ENCODE measurements around the gene AKIRIN2.
"Not testable (repeated sequence)": the region's sequence is repeated elsewhere in the genome, so short reads cannot be mapped to it uniquely, and the experiment has no call there.

The AKIRIN2 gene

GRCh38 chr6:87718662-87719433, 16.8 kb upstream of the AKIRIN2 start:
- no peak for DNase-seq
- Histone ChIP-seq H3K4me1 (ENCODE audit: control insufficient read depth, insufficient read depth, low read length, poor library complexity, severe bottlenecking) (no peaks in the 10 kb centered on the region), H3K27me3 (replicated peaks; ENCODE audit: control insufficient read depth, insufficient read depth, low read length, poor library complexity, severe bottlenecking) (no peaks in the 10 kb centered on the region), H3K27ac (ENCODE audit: insufficient read depth, low read length, poor library complexity, severe bottlenecking) (no peak overlapping the region), H3K9me3 (ENCODE audit: control insufficient read depth, low read length) (no peaks in the 10 kb centered on the region), H3K4me3 (ENCODE audit: insufficient read depth, low read depth, low read length, poor library complexity, severe bottlenecking) (no peak overlapping the region), H3K36me3 (ENCODE audit: control insufficient read depth, insufficient read depth, low read length) (no peaks in the 10 kb centered on the region)

GRCh38 chr6:87716928-87717614, 15.0 kb upstream of the AKIRIN2 start:
- no peaks in the 10 kb centered on the region for H3K36me3 ChIP-seq (ENCODE audit: control insufficient read depth, insufficient read depth, low read length)
- no peak overlapping the region for H3K27ac ChIP-seq (ENCODE audit: insufficient read depth, low read length, poor library complexity, severe bottlenecking)
- H3K27me3 ChIP-seq (replicated peaks; ENCODE audit: control insufficient read depth, insufficient read depth, low read length, poor library complexity, severe bottlenecking): no peaks in the 10 kb centered on the region
- no peak for DNase-seq
- no peaks in the 10 kb centered on the region for H3K4me1 ChIP-seq (ENCODE audit: control insufficient read depth, insufficient read depth, low read length, poor library complexity, severe bottlenecking)
- H3K4me3 ChIP-seq (ENCODE audit: insufficient read depth, low read depth, low read length, poor library complexity, severe bottlenecking): no peak overlapping the region
- no peaks in the 10 kb centered on the region for H3K9me3 ChIP-seq (ENCODE audit: control insufficient read depth, low read length)

DNA sequence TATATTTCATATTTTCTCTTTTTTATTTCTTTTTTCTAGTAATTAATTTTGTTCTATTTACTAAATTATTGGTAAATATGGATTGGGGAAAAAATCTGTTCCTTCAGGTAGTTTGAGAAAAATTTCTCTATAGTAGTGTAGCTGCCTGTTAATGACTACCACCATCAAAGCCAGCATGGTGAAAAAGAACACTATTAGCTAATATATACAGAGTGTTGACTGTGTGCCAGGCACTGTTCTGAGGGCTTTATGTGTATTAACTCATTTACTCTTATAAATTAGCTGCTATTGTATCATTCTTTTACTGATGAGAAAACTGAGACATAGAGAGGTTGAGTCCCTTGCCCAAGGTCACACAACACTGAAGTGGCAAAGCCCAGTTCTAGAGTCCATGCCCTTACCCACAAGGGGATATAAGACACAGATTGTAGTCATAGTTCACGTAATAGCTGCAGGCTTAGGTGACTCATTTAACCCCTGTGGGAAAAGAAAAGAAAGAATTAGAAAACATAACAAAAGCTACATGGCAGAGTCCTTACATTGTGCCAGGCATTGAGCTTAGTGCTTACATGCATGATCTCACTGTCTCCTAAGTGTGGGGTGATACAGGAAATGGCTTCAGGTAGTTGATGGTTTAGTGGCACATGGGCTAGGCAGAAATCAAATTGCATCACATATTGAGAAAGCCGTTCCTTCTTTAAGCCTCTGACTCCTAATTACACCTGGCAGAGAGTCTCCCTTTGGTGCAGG, 12.2 kb upstream of the AKIRIN2 start:
- H3K9me3 ChIP-seq (ENCODE audit: control insufficient read depth, low read length): no peaks in the 10 kb centered on the region
- no peaks in the 10 kb centered on the region for H3K27me3 ChIP-seq (replicated peaks; ENCODE audit: control insufficient read depth, insufficient read depth, low read length, poor library complexity, severe bottlenecking)
- H3K4me3 ChIP-seq (ENCODE audit: insufficient read depth, low read depth, low read length, poor library complexity, severe bottlenecking): no peak overlapping the region
- no peak overlapping the region for H3K27ac ChIP-seq (ENCODE audit: insufficient read depth, low read length, poor library complexity, severe bottlenecking)
- no peaks in the 10 kb centered on the region for H3K36me3 ChIP-seq (ENCODE audit: control insufficient read depth, insufficient read depth, low read length)
- DNase-seq: no peak
- no peaks in the 10 kb centered on the region for H3K4me1 ChIP-seq (ENCODE audit: control insufficient read depth, insufficient read depth, low read length, poor library complexity, severe bottlenecking)

DNA sequence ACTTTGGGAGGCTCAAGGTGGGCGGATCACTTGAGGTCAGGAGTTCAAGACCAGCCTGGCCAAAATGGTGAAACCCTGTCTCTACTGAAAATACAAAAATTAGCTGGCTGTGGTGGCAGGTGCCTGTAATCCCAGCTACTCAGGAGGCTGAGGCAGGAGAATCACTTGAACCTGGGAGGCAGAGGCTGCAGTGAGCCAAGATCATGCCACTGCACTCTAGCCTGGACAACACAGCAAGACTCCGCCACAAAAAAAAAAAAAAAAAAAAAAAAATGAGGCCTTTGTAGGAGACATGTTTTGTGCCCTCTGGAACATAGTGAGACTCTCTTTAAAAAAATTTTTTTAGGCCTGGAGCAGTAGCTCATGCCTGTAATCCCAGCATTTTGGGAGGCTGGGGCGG, 10.7 kb upstream of the AKIRIN2 start:
- not testable (repeated sequence) for H3K9me3 ChIP-seq (ENCODE audit: control insufficient read depth, low read length); H3K27ac ChIP-seq (ENCODE audit: insufficient read depth, low read length, poor library complexity, severe bottlenecking); H3K4me1 ChIP-seq (ENCODE audit: control insufficient read depth, insufficient read depth, low read length, poor library complexity, severe bottlenecking); H3K36me3 ChIP-seq (ENCODE audit: control insufficient read depth, insufficient read depth, low read length); H3K27me3 ChIP-seq (replicated peaks; ENCODE audit: control insufficient read depth, insufficient read depth, low read length, poor library complexity, severe bottlenecking); DNase-seq; H3K4me3 ChIP-seq (ENCODE audit: insufficient read depth, low read depth, low read length, poor library complexity, severe bottlenecking)

DNA sequence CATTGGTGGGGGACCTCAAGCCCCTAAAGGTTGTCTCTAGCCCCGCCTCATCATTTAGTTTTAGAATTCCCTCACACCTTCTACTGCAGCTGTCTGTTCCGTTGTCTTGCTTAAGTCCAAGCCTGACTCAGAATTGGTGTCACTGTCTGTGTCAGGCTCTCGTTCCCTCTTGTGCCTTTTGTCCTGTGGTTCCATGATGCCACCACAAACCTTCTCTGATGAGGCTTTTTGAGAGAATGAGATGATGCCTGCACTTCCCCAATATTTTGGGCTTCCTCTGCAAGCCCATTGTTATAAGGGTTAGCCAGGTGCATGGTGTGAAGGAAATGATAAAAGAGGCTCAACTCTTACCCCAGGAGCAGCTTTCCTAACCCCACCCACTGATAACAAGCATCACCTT, 8.1 kb upstream of the AKIRIN2 start:
- no peaks in the 10 kb centered on the region for H3K27me3 ChIP-seq (replicated peaks; ENCODE audit: control insufficient read depth, insufficient read depth, low read length, poor library complexity, severe bottlenecking)
- no peaks in the 10 kb centered on the region for H3K36me3 ChIP-seq (ENCODE audit: control insufficient read depth, insufficient read depth, low read length)
- H3K27ac ChIP-seq (ENCODE audit: insufficient read depth, low read length, poor library complexity, severe bottlenecking): no peak overlapping the region
- H3K4me1 ChIP-seq (ENCODE audit: control insufficient read depth, insufficient read depth, low read length, poor library complexity, severe bottlenecking): no peaks in the 10 kb centered on the region
- H3K4me3 ChIP-seq (ENCODE audit: insufficient read depth, low read depth, low read length, poor library complexity, severe bottlenecking): no peak overlapping the region
- H3K9me3 ChIP-seq (ENCODE audit: control insufficient read depth, low read length): no peaks in the 10 kb centered on the region
- DNase-seq: no peak

- not testable (repeated sequence) for H3K27ac ChIP-seq (ENCODE audit: insufficient read depth, low read length, poor library complexity, severe bottlenecking); DNase-seq
These were observed 6.8 kb upstream of the AKIRIN2 start for GRCh38 chr6:87708581-87709427.

DNA sequence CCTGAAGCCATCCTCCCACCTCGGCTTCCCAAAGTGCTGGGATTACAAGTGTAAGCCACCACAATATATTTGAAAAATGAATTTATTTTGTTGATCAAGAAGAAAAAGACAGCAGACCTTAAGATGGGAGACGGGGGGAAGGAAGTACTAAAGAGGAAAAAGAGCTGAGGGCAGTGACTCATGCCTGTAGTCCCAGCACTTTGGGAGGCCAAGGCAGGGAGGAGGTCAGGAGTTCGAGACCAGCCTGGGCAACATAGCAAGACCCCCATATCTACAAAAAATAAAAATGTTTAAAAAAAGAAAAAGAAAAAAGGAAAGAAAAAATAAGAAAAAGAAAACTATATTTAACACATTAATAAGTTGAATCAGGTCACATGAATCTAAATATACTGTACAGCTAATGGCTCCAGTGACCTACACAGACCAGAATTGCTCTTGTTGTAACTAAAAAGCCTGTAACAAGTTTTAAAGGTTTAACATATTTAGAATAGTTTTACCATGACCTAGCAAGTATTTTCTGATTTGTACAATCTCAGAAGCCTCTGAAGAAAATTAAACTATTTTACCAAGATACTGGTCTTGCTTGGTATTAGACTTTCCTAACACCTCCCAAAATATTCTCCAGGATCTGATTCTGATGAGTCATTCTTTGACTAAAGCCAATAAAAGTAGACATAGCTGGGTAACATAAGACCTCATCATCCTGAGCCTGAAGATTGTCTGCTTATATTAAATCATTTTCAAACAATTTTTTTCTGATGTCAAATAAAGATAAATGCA, 4.3 kb upstream of the AKIRIN2 start:
- no peaks in the 10 kb centered on the region for H3K9me3 ChIP-seq (ENCODE audit: control insufficient read depth, low read length)
- no peaks in the 10 kb centered on the region for H3K4me1 ChIP-seq (ENCODE audit: control insufficient read depth, insufficient read depth, low read length, poor library complexity, severe bottlenecking)
- H3K4me3 ChIP-seq (ENCODE audit: insufficient read depth, low read depth, low read length, poor library complexity, severe bottlenecking): no peak overlapping the region
- no peak for DNase-seq
- H3K27ac ChIP-seq (ENCODE audit: insufficient read depth, low read length, poor library complexity, severe bottlenecking): no peak overlapping the region
- no peaks in the 10 kb centered on the region for H3K27me3 ChIP-seq (replicated peaks; ENCODE audit: control insufficient read depth, insufficient read depth, low read length, poor library complexity, severe bottlenecking)
- H3K36me3 ChIP-seq (ENCODE audit: control insufficient read depth, insufficient read depth, low read length): no peaks in the 10 kb centered on the region

More at GRCh38 chr6:87708581-87709427, 6.8 kb upstream of the AKIRIN2 start:
- not testable (repeated sequence) for H3K4me1 ChIP-seq (ENCODE audit: control insufficient read depth, insufficient read depth, low read length, poor library complexity, severe bottlenecking); H3K36me3 ChIP-seq (ENCODE audit: control insufficient read depth, insufficient read depth, low read length); H3K27me3 ChIP-seq (replicated peaks; ENCODE audit: control insufficient read depth, insufficient read depth, low read length, poor library complexity, severe bottlenecking); H3K9me3 ChIP-seq (ENCODE audit: control insufficient read depth, low read length); H3K4me3 ChIP-seq (ENCODE audit: insufficient read depth, low read depth, low read length, poor library complexity, severe bottlenecking)

- no peak overlapping the region for H3K27ac ChIP-seq (ENCODE audit: insufficient read depth, low read length, poor library complexity, severe bottlenecking)
These were observed 3.1 kb upstream of the AKIRIN2 start for GRCh38 chr6:87705070-87705691.

GRCh38 chr6:87703039-87703438, 1.0 kb upstream of the AKIRIN2 start:
- not testable (repeated sequence) for DNase-seq; H3K27me3 ChIP-seq (replicated peaks; ENCODE audit: control insufficient read depth, insufficient read depth, low read length, poor library complexity, severe bottlenecking); H3K36me3 ChIP-seq (ENCODE audit: control insufficient read depth, insufficient read depth, low read length); H3K4me1 ChIP-seq (ENCODE audit: control insufficient read depth, insufficient read depth, low read length, poor library complexity, severe bottlenecking); H3K9me3 ChIP-seq (ENCODE audit: control insufficient read depth, low read length)
- Histone ChIP-seq H3K4me3 (ENCODE audit: insufficient read depth, low read depth, low read length, poor library complexity, severe bottlenecking) (peak overlapping the region; percentile 88), H3K27ac (ENCODE audit: insufficient read depth, low read length, poor library complexity, severe bottlenecking) (peak overlapping the region; percentile 76)

More at GRCh38 chr6:87705070-87705691, 3.1 kb upstream of the AKIRIN2 start:
- no peak for DNase-seq
- Histone ChIP-seq H3K4me1 (ENCODE audit: control insufficient read depth, insufficient read depth, low read length, poor library complexity, severe bottlenecking) (no peaks in the 10 kb centered on the region), H3K27me3 (replicated peaks; ENCODE audit: control insufficient read depth, insufficient read depth, low read length, poor library complexity, severe bottlenecking) (no peaks in the 10 kb centered on the region), H3K9me3 (ENCODE audit: control insufficient read depth, low read length) (no peaks in the 10 kb centered on the region), H3K36me3 (ENCODE audit: control insufficient read depth, insufficient read depth, low read length) (no peaks in the 10 kb centered on the region), H3K4me3 (ENCODE audit: insufficient read depth, low read depth, low read length, poor library complexity, severe bottlenecking) (no peak overlapping the region)
